ENCODE results near the gene PPP1R12A. TPM values are rescaled to one million over a fixed set of nuclear protein-coding genes. Genes with fewer than 3 reads are reported as not detected.

PPP1R12A gene
- total RNA-seq, 1 experiment from 2014 or later: 69.9 TPM

GRCh38 chr12:79837575-79837974 is 97.3 kb downstream of the PPP1R12A start:
- Histone ChIP-seq H3K4me1 (replicated peaks; ENCODE audit: insufficient read depth) (no peaks in the 10 kb centered on the region), H3K9me3 (ENCODE audit: insufficient read depth, low read depth) (peaks cover 14% of the 10 kb centered on the region; the same call in 1 of the 2 replicates), H3K4me2 (no peak overlapping the region), H3K4me3 (no peak overlapping the region), H2AFZ (no peak overlapping the region), H4K20me1 (ENCODE audit: insufficient read depth) (no peaks in the 10 kb centered on the region; the same call in 1 of the 2 replicates), H3F3A (ENCODE audit: insufficient read depth, low read depth) (no peaks in the 10 kb centered on the region; the same call in 1 of the 2 replicates), H3K27ac (no peak overlapping the region), H3K9me2 (ENCODE audit: insufficient read depth) (no peaks in the 10 kb centered on the region), H3K36me3 (ENCODE audit: low read depth) (peaks cover 13% of the 10 kb centered on the region), H3K79me2 (ENCODE audit: low read depth) (no peaks in the 10 kb centered on the region), H3K27me3 (ENCODE audit: insufficient read depth, low read depth) (no peaks in the 10 kb centered on the region)
- intact Hi-C loops (cut with micrococcal nuclease; ENCODE audit: unreplicated experiment): no loop called here
- ChIA-PET CTCF (no interaction called here), POLR2A (ENCODE audit: unreplicated experiment) (interaction anchor here (0.6 kb wide), 1 partner anchor 319 kb away, joined by 5 read pairs; no protein-coding TSS in a partner anchor)
- no peak for DNase-seq
- TF ChIP-seq CTCF (conservative IDR thresholded peaks at IDR 0.05) (no peak), EZH2 (IDR thresholded peaks at IDR 0.05; ENCODE audit: low read depth) (no peak)
- BruUV-seq (replicated peaks): no TSS peak

DNA sequence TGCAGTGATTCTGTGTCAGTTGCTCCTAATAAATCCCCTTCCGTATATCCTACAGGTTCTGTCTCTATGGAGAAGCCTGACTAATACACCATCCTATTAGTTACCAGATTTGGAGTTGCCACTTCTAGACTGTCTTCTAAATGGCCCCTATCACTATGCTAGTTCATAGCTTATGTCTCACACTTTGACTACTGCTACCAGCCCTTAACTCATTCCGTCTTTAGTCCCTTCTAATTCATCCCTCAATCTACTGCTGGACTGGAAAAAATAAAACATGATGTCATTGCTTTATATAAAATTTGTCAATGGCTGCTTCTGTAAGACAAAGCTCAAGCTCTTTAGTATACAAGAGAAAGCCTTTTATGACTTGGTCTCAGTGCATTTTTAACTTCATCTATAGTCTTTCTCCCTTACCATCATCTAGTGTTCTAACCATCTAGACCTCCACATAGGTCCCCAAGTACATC is 99.5 kb downstream of the PPP1R12A start:
- CTCF ChIA-PET: no interaction called here
- TF ChIP-seq EZH2 (IDR thresholded peaks at IDR 0.05; ENCODE audit: low read depth) (no peak), CTCF (conservative IDR thresholded peaks at IDR 0.05) (no peak)
- Histone ChIP-seq H3F3A (ENCODE audit: insufficient read depth, low read depth) (no peaks in the 10 kb centered on the region; the same call in 1 of the 2 replicates), H3K79me2 (ENCODE audit: low read depth) (0 out of 2 replicates have a peak, but pooled peaks cover 3% of the 10 kb centered on the region), H2AFZ (no peak overlapping the region), H3K36me3 (ENCODE audit: low read depth) (peaks cover 25% of the 10 kb centered on the region), H3K9me3 (ENCODE audit: insufficient read depth, low read depth) (peaks cover 12% of the 10 kb centered on the region; the same call in 1 of the 2 replicates), H3K27me3 (ENCODE audit: insufficient read depth, low read depth) (no peaks in the 10 kb centered on the region), H4K20me1 (ENCODE audit: insufficient read depth) (peaks cover 3% of the 10 kb centered on the region; the same call in 1 of the 2 replicates), H3K4me3 (no peak overlapping the region), H3K4me1 (replicated peaks; ENCODE audit: insufficient read depth) (no peaks in the 10 kb centered on the region), H3K9me2 (ENCODE audit: insufficient read depth) (no peaks in the 10 kb centered on the region), H3K4me2 (no peak overlapping the region), H3K27ac (no peak overlapping the region)
- intact Hi-C loops (cut with micrococcal nuclease; ENCODE audit: unreplicated experiment): no loop called here
- no peak for DNase-seq
- POLR2A ChIA-PET (ENCODE audit: unreplicated experiment): no interaction called here
- no TSS peak for BruUV-seq (replicated peaks)

GRCh38 chr12:79834712-79835376 is 100.1 kb downstream of the PPP1R12A start:
- no peak overlapping the region for H3K4me2 ChIP-seq
- no peak overlapping the region for H2AFZ ChIP-seq
- H3K4me3 ChIP-seq: no peak overlapping the region
- BruUV-seq (replicated peaks): no TSS peak
- H3K27ac ChIP-seq: no peak overlapping the region
- H3K36me3 ChIP-seq (ENCODE audit: low read depth): peaks cover 23% of the 10 kb centered on the region
- ChIA-PET CTCF (no interaction called here), POLR2A (ENCODE audit: unreplicated experiment) (interaction anchor here (0.6 kb wide), 1 partner anchor 9 kb away, joined by 3 read pairs; no protein-coding TSS in a partner anchor)
- H3K27me3 ChIP-seq (ENCODE audit: insufficient read depth, low read depth): no peaks in the 10 kb centered on the region
- DNase-seq: no peak
- TF ChIP-seq EZH2 (IDR thresholded peaks at IDR 0.05; ENCODE audit: low read depth) (no peak), CTCF (conservative IDR thresholded peaks at IDR 0.05) (no peak)
- no peaks in the 10 kb centered on the region for H3K9me2 ChIP-seq (ENCODE audit: insufficient read depth)
- H3F3A ChIP-seq (ENCODE audit: insufficient read depth, low read depth): no peaks in the 10 kb centered on the region; the same call in 1 of the 2 replicates
- H4K20me1 ChIP-seq (ENCODE audit: insufficient read depth): peaks cover 6% of the 10 kb centered on the region; the same call in 1 of the 2 replicates
- 0 out of 2 replicates have a peak, but pooled peaks cover 3% of the 10 kb centered on the region for H3K79me2 ChIP-seq (ENCODE audit: low read depth)
- intact Hi-C loops (cut with micrococcal nuclease; ENCODE audit: unreplicated experiment): no loop called here
- 0 out of 2 replicates have a peak, but pooled peaks cover 8% of the 10 kb centered on the region for H3K9me3 ChIP-seq (ENCODE audit: insufficient read depth, low read depth)
- no peaks in the 10 kb centered on the region for H3K4me1 ChIP-seq (replicated peaks; ENCODE audit: insufficient read depth)

Measured in PC-9 (cell line).